Muscle layer of duodenum (tissue), 2 donors: Measurements from ENCODE around the gene GHITM.
A peak's percentile ranks its signal among the peaks of the same experiment; 100 is the strongest.

Experiments
- H3K27ac ChIP-seq: one replicate; pipeline ENCODE4 v1.7.0; 2013; ENCODE audit warnings: mild to moderate bottlenecking, low read length
- H3K27me3 ChIP-seq: one replicate; pipeline ENCODE4 v1.7.0; 2013; ENCODE audit warnings: low read depth, mild to moderate bottlenecking, control low read depth, low read length
- H3K36me3 ChIP-seq, 2 donors: one replicate each; pipeline ENCODE4 v1.7.0; 2013; ENCODE audit warnings: low read length in 2 of 2, control low read depth in 1 of 2, mild to moderate bottlenecking in 1 of 2; ENCODE audit not compliant: insufficient read depth in 2 of 2, control insufficient read depth in 1 of 2
- H3K4me1 ChIP-seq, 2 donors: one replicate each; pipeline ENCODE4 v1.7.0; 2013; ENCODE audit warnings: low read length in 2 of 2, mild to moderate bottlenecking in 2 of 2, control low read depth in 1 of 2, moderate library complexity in 1 of 2; ENCODE audit not compliant: insufficient read depth in 2 of 2, control insufficient read depth in 1 of 2
- H3K4me3 ChIP-seq, 2 donors: one replicate each; pipeline ENCODE4 v1.7.0; 2013; ENCODE audit warnings: low read length in 2 of 2, low read depth in 1 of 2, mild to moderate bottlenecking in 1 of 2
- H3K9me3 ChIP-seq, 2 donors: one replicate each; pipeline ENCODE4 v1.7.0; 2013; ENCODE audit warnings: low read length in 2 of 2, control low read depth in 1 of 2, mild to moderate bottlenecking in 1 of 2; ENCODE audit not compliant: control insufficient read depth in 1 of 2
- donor health status: healthy.

The GHITM gene

DNA sequence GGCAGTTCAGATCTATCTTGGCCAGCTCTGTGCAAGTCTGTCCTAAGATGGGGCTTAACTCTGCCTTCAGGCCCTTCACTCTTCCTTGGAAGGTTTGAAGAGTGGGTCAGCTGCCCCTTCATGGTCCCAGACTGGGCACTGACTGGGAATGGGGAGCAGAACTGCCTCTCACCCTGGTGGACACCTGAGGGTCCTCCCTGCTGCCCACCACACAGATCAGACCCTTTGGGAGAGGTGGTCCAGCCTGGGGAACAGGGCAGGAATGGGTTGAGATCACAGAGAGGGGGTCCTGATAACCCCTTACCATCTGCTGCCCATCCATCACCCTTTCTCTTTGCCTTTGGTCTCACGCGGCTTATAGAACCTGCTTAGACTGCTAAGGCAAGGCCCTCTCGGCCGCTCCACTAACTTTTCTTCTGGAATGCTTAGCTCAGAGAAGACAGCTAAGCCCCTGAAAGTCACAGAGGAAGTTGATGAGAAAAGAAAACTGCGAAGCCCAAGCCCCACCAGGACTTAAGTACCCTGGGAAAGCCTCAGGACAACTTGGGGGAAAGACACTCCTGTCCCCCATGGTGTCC, 54.6 kb downstream of the GHITM start:
- Histone ChIP-seq H3K27me3 (peaks cover 35% of the 10 kb centered on the region), H3K27ac (no peak overlapping the region), H3K4me3 (peak overlapping the region; percentile 30 to 67)

DNA sequence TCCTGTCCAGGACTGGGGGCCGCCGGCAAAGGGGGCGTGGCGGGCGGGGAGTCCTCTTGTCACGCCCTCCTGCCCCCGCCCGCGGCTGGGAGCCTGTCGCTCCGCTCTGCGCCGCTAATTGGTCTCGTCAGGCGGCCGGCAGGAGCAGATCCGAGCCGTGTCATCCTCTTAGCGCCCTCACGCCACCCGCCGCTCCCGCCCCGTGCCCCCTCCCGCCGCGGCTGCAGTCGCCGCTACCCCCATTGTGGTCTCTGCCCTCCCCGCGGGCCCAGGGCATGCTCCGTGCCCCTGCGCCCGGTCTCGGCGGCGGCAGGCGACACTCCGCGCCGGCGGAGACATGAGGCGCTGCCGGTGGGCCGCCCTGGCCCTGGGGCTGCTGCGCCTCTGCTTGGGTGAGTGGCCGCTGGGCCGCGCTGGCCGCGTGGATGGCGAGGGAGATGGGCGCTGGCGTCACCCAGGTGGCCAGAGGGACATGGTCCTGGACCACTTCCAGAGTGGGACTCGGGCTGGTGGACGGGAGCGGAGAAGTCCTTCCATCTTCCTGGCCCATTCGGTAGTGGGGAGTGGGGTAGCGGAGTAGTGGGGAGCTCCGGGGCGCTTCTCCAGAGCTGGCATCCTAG, 55.2 kb downstream of the GHITM start, which contains the start of gene CDHR1:
Gene CDHR1 (plus strand): TSS at position 114 of the 620 bp plus-strand sequence. CDS start 224 bp downstream, at position 338.
- no peak within 1 kb of the TSS for H3K27ac ChIP-seq
- H3K27me3 ChIP-seq, result peaks cover 35% of the 10 kb centered on the region
- peak within 1 kb of the TSS; percentile 30 to 67 for H3K4me3 ChIP-seq
- H3K36me3 ChIP-seq, result no peaks in the 10 kb centered on the region
- no peaks in the 10 kb centered on the region for H3K9me3 ChIP-seq
- peaks cover 0 to 10% of the 10 kb centered on the region in 2 donors for H3K4me1 ChIP-seq

More for the DNA sequence above, 54.6 kb downstream of the GHITM start:
- Histone ChIP-seq H3K9me3 (no peaks in the 10 kb centered on the region), H3K4me1 (peaks cover 0 to 10% of the 10 kb centered on the region in 2 donors), H3K36me3 (no peaks in the 10 kb centered on the region)

DNA sequence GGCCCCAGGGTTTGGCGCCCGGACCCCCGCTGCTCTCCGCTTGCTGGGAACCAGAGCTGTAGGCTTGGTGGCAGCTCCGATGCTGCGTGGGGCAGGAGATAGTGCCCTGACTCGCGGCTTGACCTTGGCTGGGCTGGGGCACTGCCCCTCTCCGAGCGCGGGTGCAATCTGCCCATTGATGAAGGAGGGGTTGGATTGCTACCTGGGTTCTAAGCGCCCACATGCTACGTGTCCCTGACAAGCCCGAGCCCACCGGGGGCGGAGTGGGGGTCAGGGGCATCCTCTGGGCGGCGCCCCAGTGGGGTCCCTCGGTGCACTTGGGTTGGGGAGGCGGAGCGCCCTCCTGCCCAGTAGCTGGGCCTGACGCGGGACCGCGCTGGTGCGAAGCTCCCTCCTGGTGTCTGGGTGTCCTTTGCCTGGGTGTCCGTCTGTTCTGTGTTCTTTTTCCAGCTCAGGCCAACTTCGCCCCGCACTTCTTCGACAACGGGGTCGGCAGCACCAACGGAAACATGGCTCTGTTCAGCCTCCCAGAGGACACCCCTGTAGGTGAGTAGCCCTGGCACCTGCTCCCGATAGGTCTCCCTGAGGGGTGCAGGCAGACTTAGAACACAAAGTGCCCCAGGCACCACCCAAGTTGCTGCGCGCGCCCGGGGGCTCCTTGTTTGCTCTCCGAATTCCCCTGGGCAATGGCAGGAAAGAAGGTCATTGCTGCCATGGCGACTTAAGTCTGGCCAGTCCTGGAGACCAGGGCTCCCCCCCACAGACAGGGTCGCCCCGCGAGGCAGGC, 55.9 kb downstream of the GHITM start:
- Histone ChIP-seq H3K9me3 (no peaks in the 10 kb centered on the region), H3K36me3 (no peaks in the 10 kb centered on the region), H3K4me3 (peak overlapping the region; percentile 9 to 67), H3K27ac (no peak overlapping the region), H3K4me1 (peaks cover 0 to 10% of the 10 kb centered on the region in 2 donors), H3K27me3 (peaks cover 35% of the 10 kb centered on the region)

DNA sequence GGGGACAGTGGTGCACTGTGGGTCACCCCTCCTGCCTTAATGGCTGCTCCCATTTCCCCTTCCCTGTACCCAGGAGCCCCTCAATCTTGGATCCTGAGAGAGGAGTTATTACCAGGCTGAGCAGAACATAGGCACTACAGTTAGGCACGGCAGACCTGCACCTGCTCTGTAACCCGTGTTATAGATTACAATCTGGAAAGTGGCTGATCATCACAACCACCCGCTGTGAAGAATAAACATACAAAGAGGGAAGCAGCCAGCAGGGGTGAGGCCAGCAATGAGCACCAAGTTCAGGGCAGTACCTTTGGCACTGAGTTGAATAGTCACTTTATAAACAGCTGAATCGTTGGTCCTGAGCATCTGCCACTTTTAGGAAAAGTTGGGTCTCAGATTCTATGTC, 56.8 kb downstream of the GHITM start:
- no peaks in the 10 kb centered on the region for H3K36me3 ChIP-seq
- H3K27me3 ChIP-seq, result peaks cover 35% of the 10 kb centered on the region
- H3K4me1 ChIP-seq, result peaks cover 0 to 10% of the 10 kb centered on the region in 2 donors
- H3K4me3 ChIP-seq, result no peak overlapping the region
- H3K27ac ChIP-seq, result no peak overlapping the region
- no peaks in the 10 kb centered on the region for H3K9me3 ChIP-seq

DNA sequence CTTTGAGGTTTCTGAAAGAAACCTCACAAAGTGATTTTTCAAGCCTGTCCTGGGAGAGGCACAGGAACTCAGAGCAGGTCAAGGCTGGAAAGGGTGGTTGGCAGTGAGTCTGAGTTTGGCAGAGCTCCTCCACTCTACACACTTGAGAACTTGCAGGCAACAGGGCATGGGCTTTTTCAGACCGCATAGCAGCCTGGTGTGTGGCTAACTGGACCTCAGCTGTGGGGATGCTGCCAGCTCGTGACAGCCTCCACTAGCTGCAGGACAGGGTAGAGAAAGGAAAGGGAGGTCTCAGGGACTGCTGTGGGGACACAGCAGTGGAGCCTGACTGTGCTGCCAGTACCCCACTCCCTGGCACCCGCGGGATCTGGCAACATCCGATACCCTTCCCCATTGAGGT, 57.6 kb downstream of the GHITM start:
- no peaks in the 10 kb centered on the region for H3K9me3 ChIP-seq
- peaks cover 0 to 10% of the 10 kb centered on the region in 2 donors for H3K4me1 ChIP-seq
- no peak overlapping the region for H3K4me3 ChIP-seq
- H3K27me3 ChIP-seq, result peaks cover 31% of the 10 kb centered on the region
- no peak overlapping the region for H3K27ac ChIP-seq
- no peaks in the 10 kb centered on the region for H3K36me3 ChIP-seq

DNA sequence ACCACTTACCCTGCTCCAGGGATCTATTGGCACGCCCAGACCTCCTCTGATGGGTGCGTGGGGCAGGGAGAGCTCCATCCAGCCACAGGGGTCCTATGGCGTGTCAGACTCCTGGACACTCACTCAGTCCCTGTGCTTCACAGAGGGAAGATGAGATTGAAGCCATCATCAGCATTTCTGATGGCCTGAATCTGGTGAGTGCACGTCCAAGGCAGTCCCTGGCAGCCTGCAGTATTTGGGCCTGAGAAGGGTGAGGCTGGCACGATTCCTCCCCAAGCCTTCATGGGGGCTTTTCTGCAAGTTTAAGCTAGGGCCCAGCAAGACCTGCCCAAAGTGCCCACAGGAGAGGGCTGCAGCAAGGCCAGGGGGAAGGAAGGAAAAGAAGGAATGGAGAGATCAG, 58.3 kb downstream of the GHITM start:
- Histone ChIP-seq H3K36me3 (no peaks in the 10 kb centered on the region), H3K27ac (no peak overlapping the region), H3K9me3 (no peaks in the 10 kb centered on the region), H3K4me3 (no peak overlapping the region), H3K27me3 (peaks cover 31% of the 10 kb centered on the region), H3K4me1 (peaks cover 0 to 10% of the 10 kb centered on the region in 2 donors)

DNA sequence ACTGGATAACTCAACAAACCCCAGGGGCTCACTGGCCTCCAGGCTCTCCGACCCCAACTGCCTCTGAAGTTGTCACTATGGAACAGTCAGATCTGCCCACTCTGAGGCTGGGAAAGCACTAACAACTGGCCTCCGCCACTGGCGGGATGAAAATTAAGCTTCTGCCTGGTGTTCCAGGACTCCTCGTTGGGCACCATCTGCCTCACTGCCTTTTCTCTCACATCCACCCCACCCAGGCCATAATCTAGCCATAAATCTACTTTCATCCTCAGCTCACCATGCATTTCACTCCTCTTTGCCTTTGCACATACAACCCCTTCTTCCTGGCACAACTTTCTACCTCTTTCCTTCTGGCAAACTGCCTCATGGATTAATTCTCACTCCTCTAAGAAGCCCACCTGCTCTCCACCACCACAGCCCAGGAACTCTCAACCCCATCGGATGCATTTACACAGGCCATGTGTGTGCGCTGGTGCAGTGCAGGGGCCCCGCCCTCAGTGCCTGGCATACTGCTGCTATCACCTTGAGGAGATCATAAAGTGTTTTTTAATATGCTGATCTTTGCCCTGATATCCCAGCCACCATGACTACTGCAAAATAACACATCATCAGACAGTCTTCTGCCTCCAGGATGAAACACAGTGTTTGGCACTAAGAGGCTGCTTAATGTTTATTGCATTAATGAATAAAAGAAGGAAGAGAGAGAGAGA, 59.1 kb downstream of the GHITM start:
- Histone ChIP-seq H3K36me3 (no peaks in the 10 kb centered on the region), H3K9me3 (no peaks in the 10 kb centered on the region), H3K27ac (no peak overlapping the region), H3K27me3 (peaks cover 28% of the 10 kb centered on the region), H3K4me1 (peaks cover 0 to 10% of the 10 kb centered on the region in 2 donors), H3K4me3 (no peak overlapping the region)

DNA sequence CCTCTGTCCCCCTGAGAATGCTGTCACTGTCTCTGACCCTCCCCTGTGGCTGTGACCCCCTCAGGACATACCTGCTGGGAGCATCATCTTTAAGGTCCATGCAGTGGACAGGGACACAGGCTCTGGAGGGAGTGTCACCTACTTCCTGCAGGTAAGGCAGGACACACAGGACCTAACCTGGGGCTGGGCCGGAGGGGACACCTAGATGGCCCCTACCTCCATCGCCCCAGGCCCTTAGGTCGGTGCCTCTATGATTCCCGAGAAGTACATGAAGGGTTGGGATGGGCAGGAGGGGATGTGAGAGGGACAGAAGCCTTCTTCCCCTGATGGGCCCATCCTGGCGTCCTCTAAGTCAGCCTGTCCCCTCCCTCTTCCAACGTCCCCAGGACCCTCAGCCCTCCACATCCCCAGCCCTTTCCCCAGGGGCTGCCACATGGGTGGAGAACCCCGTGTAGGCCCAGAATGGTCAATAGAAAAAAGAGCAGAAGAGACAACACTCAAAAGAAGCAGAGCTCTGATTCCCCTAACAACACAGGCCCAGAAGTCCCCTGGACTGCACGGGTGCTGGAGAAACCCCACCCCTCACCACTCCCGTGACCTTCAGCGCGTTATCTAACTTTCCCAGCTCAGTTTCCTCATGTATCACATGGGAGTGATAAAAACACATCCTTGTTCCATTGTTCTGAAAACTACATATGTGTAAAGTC, 61.4 kb downstream of the GHITM start:
- Histone ChIP-seq H3K27me3 (peaks cover 8% of the 10 kb centered on the region), H3K9me3 (no peaks in the 10 kb centered on the region), H3K27ac (no peak overlapping the region), H3K36me3 (no peaks in the 10 kb centered on the region), H3K4me3 (no peak overlapping the region), H3K4me1 (no peaks in the 10 kb centered on the region)

DNA sequence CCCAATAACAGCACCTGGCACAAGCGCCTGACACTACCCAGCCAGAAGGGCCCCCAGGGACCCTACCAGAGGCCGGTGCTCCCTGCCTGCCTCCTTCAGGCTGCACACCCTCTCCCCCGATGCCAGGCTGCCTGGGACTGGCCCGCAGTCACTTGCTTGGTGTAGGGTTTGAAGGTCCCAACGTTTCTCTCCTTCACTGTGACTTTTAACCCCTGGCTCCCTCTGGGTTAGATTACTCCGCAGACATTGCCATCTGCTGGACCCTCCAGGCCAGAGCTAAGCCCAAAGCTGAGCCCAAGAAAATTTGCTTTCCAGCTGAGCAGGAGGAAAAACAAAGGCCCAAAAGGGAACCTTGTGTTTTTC, 61.9 kb downstream of the GHITM start:
- H3K4me1 ChIP-seq, result no peaks in the 10 kb centered on the region
- H3K36me3 ChIP-seq, result no peaks in the 10 kb centered on the region
- no peak overlapping the region for H3K4me3 ChIP-seq
- H3K9me3 ChIP-seq, result no peaks in the 10 kb centered on the region
- H3K27me3 ChIP-seq, result peaks cover 3% of the 10 kb centered on the region
- H3K27ac ChIP-seq, result no peak overlapping the region

DNA sequence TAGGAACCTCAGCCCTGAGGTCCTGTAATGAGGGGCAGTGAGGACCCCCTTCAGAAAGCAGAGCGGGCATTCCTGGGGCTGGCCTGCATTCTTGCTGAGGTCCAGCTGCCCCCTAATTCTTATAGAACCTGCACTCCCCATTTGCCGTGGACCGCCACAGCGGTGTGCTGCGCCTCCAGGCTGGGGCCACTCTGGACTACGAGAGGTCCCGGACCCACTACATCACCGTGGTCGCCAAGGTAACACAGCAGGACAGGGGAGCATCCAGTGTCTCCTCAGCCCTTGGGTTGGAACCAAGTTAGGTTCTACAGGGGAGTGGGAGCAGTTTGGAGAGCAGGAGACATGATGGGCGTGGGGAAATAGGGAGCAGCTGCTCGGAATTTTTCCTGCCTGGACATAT, 62.4 kb downstream of the GHITM start:
- Histone ChIP-seq H3K4me1 (no peaks in the 10 kb centered on the region), H3K36me3 (no peaks in the 10 kb centered on the region), H3K27me3 (no peaks in the 10 kb centered on the region)

More for the DNA sequence above, 62.4 kb downstream of the GHITM start:
- Histone ChIP-seq H3K9me3 (no peaks in the 10 kb centered on the region), H3K27ac (no peak overlapping the region), H3K4me3 (no peak overlapping the region)
